Measurements from ENCODE around the gene SUSD3. TPM values are rescaled to one million over a fixed set of nuclear protein-coding genes. Genes with fewer than 3 reads are reported as not detected.
A peak's percentile ranks its signal among the peaks of the same experiment; 100 is the strongest.

SUSD3 gene
- total and polyA plus RNA-seq, 2 of the 8 experiments (the other 6 are each of a cell fraction or from before 2014, with no cell fraction given), result 5.5 to 35.4 TPM

- DNase-seq (ENCODE audit: low read depth in 1 of 2, low spot score in 2 of 2) (no peak), FAIRE-seq (no peak)
- TF ChIP-seq RFX5 (IDR thresholded peaks at IDR 0.05; ENCODE audit: borderline replicate concordance, low read depth, low read length), result no peak
- TF ChIP-seq HDAC6 (IDR thresholded peaks at IDR 0.05; ENCODE audit: low read depth, low read length), result no peak
- no peak for TF ChIP-seq ATF2 (IDR thresholded peaks at IDR 0.05; ENCODE audit: low read length)
- no peak for TF ChIP-seq SIX5 (IDR thresholded peaks at IDR 0.05; ENCODE audit: low read depth, low read length)
- no peak for TF ChIP-seq CHD2 (IDR thresholded peaks at IDR 0.05; ENCODE audit: low read length)
- no peak for TF ChIP-seq SP4 (IDR thresholded peaks at IDR 0.05; ENCODE audit: low read length)
- TF ChIP-seq KDM1A (IDR thresholded peaks at IDR 0.05; ENCODE audit: borderline replicate concordance, low read length), result no peak
- no peaks in the 10 kb centered on the region for H3K23me2 ChIP-seq (ENCODE audit: low read depth, low read length)
- no peak overlapping the region for H4K5ac ChIP-seq (ENCODE audit: insufficient read length, low read depth, low read length)
- H2BK15ac ChIP-seq (ENCODE audit: low read length), result no peak overlapping the region
- H3K36me3 ChIP-seq (ENCODE audit: control insufficient read depth in 2 of 4, insufficient read depth in 4 of 4, low read length in 3 of 4), result no peaks in the 10 kb centered on the region
- no peaks in the 10 kb centered on the region for H3K79me2 ChIP-seq (ENCODE audit: control insufficient read depth in 1 of 2, insufficient read depth in 2 of 2, low read length in 2 of 2)
- POLR2A ChIA-PET (ENCODE audit: partially characterized antibody), result no interaction called here
- H3K56ac ChIP-seq (replicated peaks; ENCODE audit: insufficient read length, low read depth, low read length), result no peak overlapping the region
- H3K9me3 ChIP-seq (ENCODE audit: insufficient read depth in 2 of 2, low read depth in 1 of 2, low read length in 1 of 2), result no peaks in the 10 kb centered on the region
- WGBS, 2 experiments (ENCODE audit: extremely low coverage in 1 of 2, insufficient coverage in 1 of 2, insufficient read length in 1 of 2, insufficient replicate concordance in 2 of 2, low coverage in 1 of 2, low lambda C conversion rate in 2 of 2, missing lambda C conversion rate in 1 of 2), result 81% methylated on average over 13 of the region's 13 CpGs; no CpG with 5 or more reads in 1 of the 2 experiments
- H2BK20ac ChIP-seq (ENCODE audit: low read length), result no peak overlapping the region
- H2BK120ac ChIP-seq (replicated peaks; ENCODE audit: low read depth, low read length), result no peak overlapping the region
- H2BK5ac ChIP-seq (ENCODE audit: low read depth, low read length), result no peak overlapping the region
- no peaks in the 10 kb centered on the region for H3K27me3 ChIP-seq (replicated peaks in 1 of 4; ENCODE audit: control insufficient read depth in 3 of 4, extremely low read depth in 1 of 4, insufficient read depth in 3 of 4, low read length in 3 of 4)
- no peak overlapping the region for H3K4ac ChIP-seq (replicated peaks; ENCODE audit: insufficient read length, low read depth, low read length)
- H2AFZ ChIP-seq (ENCODE audit: low read length), result no peak overlapping the region
- no peak overlapping the region; a peak in 1 of 7 replicates for H3K9ac ChIP-seq (replicated peaks in 1 of 4; ENCODE audit: extremely low read depth in 1 of 4, low read depth in 3 of 4, low read length in 3 of 4)
- H2AK5ac ChIP-seq (ENCODE audit: low read depth, low read length), result no peak overlapping the region
- no peak overlapping the region for H3K23ac ChIP-seq (ENCODE audit: insufficient read length)
- CTCF ChIA-PET (ENCODE audit: partially characterized antibody), result interaction anchor here (0.6 to 2.6 kb wide), 7 partner anchors 11 to 183 kb away, joined by 3 to 8 read pairs (median 3); no protein-coding TSS in a partner anchor
- H3K79me1 ChIP-seq (ENCODE audit: low read depth, low read length), result no peaks in the 10 kb centered on the region
- no peaks in the 10 kb centered on the region for H4K20me1 ChIP-seq (replicated peaks in 1 of 2; ENCODE audit: control insufficient read depth in 1 of 2, insufficient read depth in 2 of 2, low read length in 2 of 2)
- no peak overlapping the region for H3K27ac ChIP-seq (ENCODE audit: low read depth, low read length)
- H3K14ac ChIP-seq (ENCODE audit: insufficient read length), result no peak overlapping the region
- no peak overlapping the region for H4K91ac ChIP-seq (replicated peaks; ENCODE audit: insufficient read length, low read length)
- H4K8ac ChIP-seq (ENCODE audit: extremely low read depth, insufficient read depth, low read length), result no peak overlapping the region
- 0 out of 2 replicates have a peak overlapping the region, but pooled peaks have one; percentile 48 for H3K18ac ChIP-seq (ENCODE audit: extremely low read depth, low read length)
- no peak overlapping the region for H3K4me2 ChIP-seq (ENCODE audit: insufficient read depth in 1 of 2, low read depth in 2 of 2, low read length in 2 of 2)
- H3K4me3 ChIP-seq (ENCODE audit: extremely low read depth in 1 of 4, insufficient read depth in 2 of 4, low read depth in 3 of 4, low read length in 4 of 4), result no peak overlapping the region
- peaks cover 2 to 5% (median 4%) of the 10 kb centered on the region in 4 experiments; a peak in 5 of 7 replicates for H3K4me1 ChIP-seq (replicated peaks in 1 of 4; ENCODE audit: control insufficient read depth in 3 of 4, insufficient read depth in 4 of 4, low read length in 3 of 4)
- H2BK12ac ChIP-seq (ENCODE audit: low read depth, low read length), result 0 out of 2 replicates have a peak overlapping the region, but pooled peaks have one; percentile 60
Measured at GRCh38 chr9:93010056-93010455, 48.4 kb upstream of the SUSD3 start.

Data from H1 (cell line).